GM20000 (cell line): ENCODE data around the gene CD96.

Experiments
- DNase-seq: peaks from one replicate; pipeline ENCODE4 v3.0.0; 2012; ENCODE audit warnings: low spot score
- CTCF ChIP-seq: IDR thresholded peaks from 2 replicates; pipeline ENCODE4 v1.5.1; 2012; ENCODE audit warnings: mild to moderate bottlenecking, control low read depth; ENCODE audit errors: extremely low read depth, missing control alignments

The CD96 gene

GRCh38 chr3:111603679-111604078, 61.7 kb downstream of the CD96 start:
- no peak for DNase-seq
- TF ChIP-seq CTCF = no peak

- TF ChIP-seq CTCF = no peak
- DNase-seq = no peak
Observed at GRCh38 chr3:111604119-111604518, 62.1 kb downstream of the CD96 start.

DNA sequence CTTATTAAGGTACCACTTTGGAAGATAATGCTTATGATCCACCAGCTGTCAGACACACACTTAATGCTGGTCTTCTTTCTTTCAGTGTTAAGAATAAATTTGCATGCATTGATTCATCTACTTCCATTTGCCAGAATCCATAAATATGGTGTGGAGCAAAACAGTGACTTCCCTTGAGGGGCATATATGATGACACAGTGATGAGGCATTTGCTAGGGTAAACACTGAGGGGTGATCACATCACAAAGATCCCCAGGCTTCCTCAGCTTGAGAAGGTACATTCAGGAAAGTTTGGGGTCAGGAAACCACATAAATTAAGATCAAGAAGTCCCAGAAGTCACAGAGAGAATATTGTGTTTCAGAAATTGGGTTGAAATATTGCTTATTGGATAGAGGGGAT, 63.0 kb downstream of the CD96 start:
- no peak for TF ChIP-seq CTCF
- no peak for DNase-seq

DNA sequence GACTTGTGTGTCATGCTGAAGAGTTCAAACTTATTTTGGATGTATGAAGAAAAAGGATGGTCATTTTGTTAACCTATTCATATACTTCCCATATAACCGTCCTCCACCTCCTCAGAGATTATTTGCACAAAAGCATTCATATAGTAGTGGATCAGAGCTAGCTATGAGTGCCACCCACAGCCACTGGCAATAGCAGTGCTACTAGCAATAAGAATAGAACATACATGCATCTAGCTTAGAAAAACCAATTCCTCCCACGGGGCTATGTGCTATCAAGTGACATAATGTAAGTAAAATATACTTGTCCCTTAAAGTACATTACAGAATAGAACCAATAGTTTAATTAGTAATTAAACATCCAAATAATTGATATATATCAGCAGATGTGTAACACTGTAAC, 63.5 kb downstream of the CD96 start:
- TF ChIP-seq CTCF = no peak
- DNase-seq = no peak

- no peak for DNase-seq
- TF ChIP-seq CTCF = no peak
Observed at GRCh38 chr3:111607240-111607920, 65.4 kb downstream of the CD96 start.

DNA sequence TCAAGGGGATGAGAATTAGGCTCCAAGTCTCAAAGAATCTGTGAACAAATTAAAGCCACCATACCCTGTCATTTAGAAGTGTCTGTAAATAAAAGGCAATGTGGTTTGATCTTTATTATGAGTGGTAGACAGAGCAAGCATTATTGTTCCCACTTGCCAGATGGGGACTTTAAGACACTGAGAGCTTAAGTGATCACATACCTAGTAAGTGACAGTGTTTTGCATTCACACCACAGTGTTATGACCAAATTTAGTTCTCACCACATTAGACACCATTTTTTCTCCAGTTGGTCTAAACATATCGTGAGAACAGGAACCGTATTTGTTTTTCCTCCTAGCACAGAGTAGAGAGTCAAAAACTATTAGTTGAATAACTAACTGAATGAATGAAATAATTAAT, 66.4 kb downstream of the CD96 start:
- DNase-seq = no peak
- TF ChIP-seq CTCF = no peak

- no peak for TF ChIP-seq CTCF
- DNase-seq = no peak
Observed at GRCh38 chr3:111609700-111610099, 67.7 kb downstream of the CD96 start.
